Heart left ventricle (tissue), 16 donors: ENCODE measurements around the gene QSOX2. TPM values are rescaled to one million over a fixed set of nuclear protein-coding genes. Genes with fewer than 3 reads are reported as not detected.

Experiments used
- ATAC-seq, 4 donors: fragments of 200-7000 bp; cut with Tn5 transposase; one replicate each; pipeline ENCODE4 v1.9.1; 2020 to 2022; ENCODE audit warnings: moderate library complexity in 4 of 4, mild to moderate bottlenecking in 3 of 4, moderate number of reproducible peaks in 1 of 4
- DNase-seq, 5 donors: peaks; one replicate each; pipeline ENCODE4 v3.0.0-alpha.2; 2020
- H3K27ac ChIP-seq, 12 donors: fragments of 200-600 bp; sonication (generic) in 4 of 12; one replicate each; pipeline versions ENCODE4 v1.5.0 to v1.8.0; 2016 to 2022; ENCODE audit warnings: mild to moderate bottlenecking in 2 of 12
- H3K27me3 ChIP-seq, 9 donors: fragments of 200-600 bp; sonication (generic) in 2 of 9; one replicate each; pipeline versions ENCODE4 v1.5.1 to v1.8.0; 2016 to 2022; ENCODE audit warnings: mild to moderate bottlenecking in 3 of 9
- H3K36me3 ChIP-seq, 9 donors: fragments of 200-600 bp; sonication (generic) in 2 of 9; one replicate each; pipeline versions ENCODE4 v1.5.0 to v1.8.0; 2018 to 2022; ENCODE audit warnings: mild to moderate bottlenecking in 2 of 9
- H3K4me1 ChIP-seq, 12 donors: fragments of 200-600 bp; sonication (generic) in 4 of 12; one replicate each; pipeline versions ENCODE4 v1.5.0 to v1.8.0; 2016 to 2022; ENCODE audit warnings: mild to moderate bottlenecking in 3 of 12
- H3K4me3 ChIP-seq, 12 donors: fragments of 200-600 bp; sonication (generic) in 4 of 12; one replicate each; pipeline versions ENCODE4 v1.5.0 to v1.8.0; 2017 to 2022; ENCODE audit warnings: mild to moderate bottlenecking in 9 of 12, moderate library complexity in 4 of 12
- H3K9me3 ChIP-seq, 12 donors: fragments of 200-600 bp; sonication (generic) in 4 of 12; one replicate each; pipeline versions ENCODE4 v1.5.0 to v1.8.0; 2016 to 2022; ENCODE audit warnings: mild to moderate bottlenecking in 1 of 12
- POLR2A ChIP-seq, 2 donors: fragments of 450-650 bp; IDR thresholded peaks; one replicate each; pipeline ENCODE4 v1.6.1; 2017; ENCODE audit warnings: antibody characterized with exemption in 2 of 2, mild to moderate bottlenecking in 2 of 2, moderate library complexity in 2 of 2
- WGBS, 4 donors: extraction: QIAGEN DNeasy Blood & Tissue Kit in 2 of 4; methylation state at CpG; one replicate each; pipeline versions ENCODE4 v1.1.5 to v1.1.7; 2013 to 2018; 5-methylcytosine and 5-hydroxymethylcytosine counted together
- intact Hi-C, 10 donors: fragments of 100-400 bp; cut with DNase I; formaldehyde crosslinking; loops; one replicate each; pipeline versions ENCODE4 v1.11.1 to v1.14.2; 2022
- polyA plus RNA-seq, 2 donors: library from polyadenylated mRNA; stranded (reverse); fragments of 200-250 nt; gene quantifications; one replicate each; pipeline ENCODE4 v1.2.3, GENCODE V29; 2013
- total RNA-seq, 9 donors: library from RNA; depleted of rRNA in 2 of 9; stranded (reverse); fragments of >200 nt in 2 of 9; fragmentation: NEBNext Ultra II Directional in 3 of 9; extraction: Animal tissue kit (Norgen Biotek cat#: 25700) in 3 of 9; gene quantifications; one replicate each; pipeline versions ENCODE4 v1.1.0 to v1.2.4, GENCODE V29; 2016 to 2023
- TF ChIP-seq, protein P1 (sequence below), 12 donors: fragments of 200-600 bp; sonication (generic) in 4 of 12; IDR thresholded peaks; one replicate each; pipeline versions ENCODE4 v1.5.0 to v1.8.0; 2018 to 2022; ENCODE audit warnings: antibody characterized with exemption in 12 of 12, mild to moderate bottlenecking in 5 of 12
- donor health status: ischemic (EF 13 %, LVEDD 7.1; RV severe dilation, severe dysfunction).
- donor health status: healthy with polysubstance abuse.
- donor health status: DM: no; HTN: yes; CAD: no.
- donor health status: DM: no; HTN: no; CAD: no.
- donor health status: ischemic (EF 25% LVEDD 6.9; RV normal size, moderate dysfunction).
- donor health status: ischemic (EF 25% LVEDD 5.7; RV mildly dilated, moderate dysfunction).
- donor health status: healthy.
- donor health status: DM: yes; HTN: yes; CAD: no.
- donor health status: ischemic (EF 35%, LVEDD 5.7; RV mildly dilated, moderate dysfunction).
- donor health status: nonischemic (EF 11% LVEDD 7.7; RV severe dilation, severe dysfunction).
- donor health status: DM: yes; HTN: yes; CAD: no.
- donor health status: PGD.
- donor health status: ischemic (EF 29% LVEDD 5.4; RV normal size, mild dysfunction).
- donor health status: nonischemic (EF 23%, LVEDD 6.1; RV moderate dilation, normal function).

The QSOX2 gene
- total and polyA plus RNA-seq, 11 donors = 4.3 to 9.9 (median 5.9) TPM

DNA sequence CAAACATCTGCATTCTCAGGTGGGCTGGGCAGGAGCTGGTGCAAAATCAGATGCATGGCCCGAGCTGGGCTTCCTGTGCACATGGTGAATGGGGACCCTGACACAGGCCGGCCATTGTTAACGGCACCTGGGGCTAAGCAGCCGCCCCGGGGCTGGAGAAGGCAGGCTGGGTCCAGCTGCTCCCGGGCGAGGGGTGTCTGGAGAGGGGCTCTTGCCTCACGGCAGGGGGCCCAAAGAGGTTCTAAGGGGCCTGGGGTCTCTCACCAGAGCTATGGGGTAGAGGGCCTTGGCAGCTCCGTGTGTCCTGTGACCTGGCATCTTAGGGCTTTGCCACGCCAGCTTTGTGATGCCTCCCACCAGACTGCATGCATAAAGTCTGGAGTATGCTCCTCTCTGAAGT is 5.1 kb upstream of the QSOX2 start:
- intact Hi-C loops = no loop called here
- DNase-seq = no peak
- H3K9me3 ChIP-seq = no peaks in the 10 kb centered on the region

GRCh38 chr9:136249877-136250559 is 4.4 kb upstream of the QSOX2 start:
- no peak for ATAC-seq
- intact Hi-C loops = loop anchor here in 1 of 10 donors (10.0 kb wide), 1 partner anchor 285 kb away; the partner anchor contains the start of gene UBAC1
- WGBS, 4 donors = 64 to 69% (median 66%) methylated on average over 30 of the region's 30 CpGs
- Histone ChIP-seq H3K27me3 (no peaks in the 10 kb centered on the region), H3K36me3 (no peaks in the 10 kb centered on the region), H3K27ac (no peak overlapping the region), H3K9me3 (no peaks in the 10 kb centered on the region), H3K4me1 (peaks cover 0 to 13% (median 4%) of the 10 kb centered on the region in 12 donors), H3K4me3 (no peak overlapping the region)
- DNase-seq = no peak
- TF ChIP-seq, protein P1, sequence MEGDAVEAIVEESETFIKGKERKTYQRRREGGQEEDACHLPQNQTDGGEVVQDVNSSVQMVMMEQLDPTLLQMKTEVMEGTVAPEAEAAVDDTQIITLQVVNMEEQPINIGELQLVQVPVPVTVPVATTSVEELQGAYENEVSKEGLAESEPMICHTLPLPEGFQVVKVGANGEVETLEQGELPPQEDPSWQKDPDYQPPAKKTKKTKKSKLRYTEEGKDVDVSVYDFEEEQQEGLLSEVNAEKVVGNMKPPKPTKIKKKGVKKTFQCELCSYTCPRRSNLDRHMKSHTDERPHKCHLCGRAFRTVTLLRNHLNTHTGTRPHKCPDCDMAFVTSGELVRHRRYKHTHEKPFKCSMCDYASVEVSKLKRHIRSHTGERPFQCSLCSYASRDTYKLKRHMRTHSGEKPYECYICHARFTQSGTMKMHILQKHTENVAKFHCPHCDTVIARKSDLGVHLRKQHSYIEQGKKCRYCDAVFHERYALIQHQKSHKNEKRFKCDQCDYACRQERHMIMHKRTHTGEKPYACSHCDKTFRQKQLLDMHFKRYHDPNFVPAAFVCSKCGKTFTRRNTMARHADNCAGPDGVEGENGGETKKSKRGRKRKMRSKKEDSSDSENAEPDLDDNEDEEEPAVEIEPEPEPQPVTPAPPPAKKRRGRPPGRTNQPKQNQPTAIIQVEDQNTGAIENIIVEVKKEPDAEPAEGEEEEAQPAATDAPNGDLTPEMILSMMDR (IDR thresholded peaks at IDR 0.05) = no peak
- TF ChIP-seq POLR2A (IDR thresholded peaks at IDR 0.05) = no peak

More for the DNA sequence above, 5.1 kb upstream of the QSOX2 start:
- TF ChIP-seq, protein P1 (IDR thresholded peaks at IDR 0.05) = no peak
- TF ChIP-seq POLR2A (IDR thresholded peaks at IDR 0.05) = no peak
- ATAC-seq = no peak
- H3K36me3 ChIP-seq = no peaks in the 10 kb centered on the region
- H3K4me3 ChIP-seq = no peak overlapping the region
- 61 to 70% (median 67%) methylated on average over 4 to 10 of the region's 10 CpGs for WGBS, 4 donors
- H3K27ac ChIP-seq = no peak overlapping the region
- no peaks in the 10 kb centered on the region for H3K27me3 ChIP-seq
- peaks cover 0 to 17% (median 3%) of the 10 kb centered on the region in 12 donors for H3K4me1 ChIP-seq

GRCh38 chr9:136248951-136249876 is 3.6 kb upstream of the QSOX2 start:
- TF ChIP-seq POLR2A (IDR thresholded peaks at IDR 0.05) = no peak
- TF ChIP-seq, protein P1 (IDR thresholded peaks at IDR 0.05) = no peak
- Histone ChIP-seq H3K27ac (no peak overlapping the region), H3K27me3 (no peaks in the 10 kb centered on the region), H3K9me3 (no peaks in the 10 kb centered on the region), H3K36me3 (no peaks in the 10 kb centered on the region), H3K4me3 (no peak overlapping the region), H3K4me1 (peaks cover 0 to 15% (median 10%) of the 10 kb centered on the region in 12 donors)
- DNase-seq = no peak
- no peak for ATAC-seq
- WGBS, 4 donors = 82 to 86% (median 84%) methylated on average over 22 to 30 of the region's 30 CpGs
- intact Hi-C loops = loop anchor here in 1 of 10 donors (10.0 kb wide), 1 partner anchor 284 kb away; the partner anchor contains the start of gene UBAC1
